Muscle layer of colon (tissue), 2 donors: ENCODE results near the gene ARPC4.

Source experiments
- H3K27ac ChIP-seq: one replicate; pipeline ENCODE4 v1.7.0; 2013; ENCODE audit warnings: low read depth, mild to moderate bottlenecking, low read length, moderate library complexity
- H3K27me3 ChIP-seq, 2 donors: one replicate each; pipeline ENCODE4 v1.7.0; 2013; ENCODE audit warnings: low read length in 2 of 2, mild to moderate bottlenecking in 2 of 2; ENCODE audit not compliant: insufficient read depth in 2 of 2, control insufficient read depth in 1 of 2
- H3K36me3 ChIP-seq: one replicate; pipeline ENCODE4 v1.7.0; 2013; ENCODE audit warnings: mild to moderate bottlenecking, low read length; ENCODE audit not compliant: insufficient read depth
- H3K4me1 ChIP-seq: one replicate; pipeline ENCODE4 v1.7.0; 2013; ENCODE audit warnings: mild to moderate bottlenecking, low read length; ENCODE audit not compliant: insufficient read depth
- H3K4me3 ChIP-seq, 2 donors: one replicate each; pipeline ENCODE4 v1.7.0; 2013; ENCODE audit warnings: low read length in 2 of 2, low read depth in 1 of 2, mild to moderate bottlenecking in 1 of 2, moderate library complexity in 1 of 2
- H3K9ac ChIP-seq: one replicate; pipeline ENCODE4 v1.7.0; 2013; ENCODE audit warnings: low read length
- H3K9me3 ChIP-seq: one replicate; pipeline ENCODE4 v1.7.0; 2013; ENCODE audit warnings: mild to moderate bottlenecking, low read length
- donor health status: abdominal sarcoma.
- donor health status: Adenocarcinoma of cecum.

The ARPC4 gene

DNA sequence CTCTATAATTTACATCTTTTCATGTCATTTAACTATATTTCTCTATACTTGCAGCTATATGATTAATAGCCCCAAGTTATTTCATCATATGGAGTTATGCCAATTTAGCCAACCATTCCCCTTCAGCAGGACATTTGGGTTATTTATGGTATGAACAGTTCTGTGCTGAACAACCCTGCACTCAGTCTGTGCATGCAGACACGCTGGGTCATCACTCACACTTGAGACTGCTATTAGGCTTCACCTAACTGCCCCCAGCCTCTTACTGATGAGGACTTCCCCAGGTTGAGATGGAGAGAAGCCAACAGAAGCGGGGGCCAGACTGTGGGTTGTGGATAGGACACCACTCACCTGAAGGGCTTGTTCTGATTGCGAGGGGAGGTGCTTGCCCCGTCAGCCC is 7.9 kb upstream of the ARPC4 start:
- H3K27ac ChIP-seq, result no peak overlapping the region
- no peak overlapping the region for H3K4me3 ChIP-seq
- no peaks in the 10 kb centered on the region for H3K9me3 ChIP-seq
- peaks cover 70% of the 10 kb centered on the region for H3K36me3 ChIP-seq
- H3K9ac ChIP-seq, result no peak overlapping the region
- H3K27me3 ChIP-seq, result no peaks in the 10 kb centered on the region
- no peaks in the 10 kb centered on the region for H3K4me1 ChIP-seq

DNA sequence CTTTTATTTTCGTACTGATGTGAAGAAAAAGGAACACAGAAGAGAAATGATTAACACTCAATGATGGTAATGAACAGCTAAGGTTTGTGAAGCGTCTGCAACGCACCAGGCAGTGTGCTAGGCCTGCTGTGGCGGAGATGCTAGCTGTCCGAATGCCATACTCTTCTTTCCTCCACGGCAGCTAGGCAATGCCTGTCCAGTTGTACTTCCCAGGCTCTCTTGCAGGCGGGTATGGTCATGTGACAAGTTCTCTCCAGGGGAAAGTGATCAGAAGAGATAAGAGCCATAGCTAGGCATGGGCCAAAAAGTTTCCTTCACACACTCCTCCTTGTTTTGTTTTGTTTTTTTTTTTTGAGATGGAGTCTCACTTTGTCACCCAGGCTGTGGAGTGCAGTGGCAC is 7.3 kb upstream of the ARPC4 start:
- H3K9ac ChIP-seq, result no peak overlapping the region
- no peak overlapping the region for H3K4me3 ChIP-seq
- peaks cover 2% of the 10 kb centered on the region for H3K4me1 ChIP-seq
- H3K36me3 ChIP-seq, result peaks cover 69% of the 10 kb centered on the region
- no peak overlapping the region for H3K27ac ChIP-seq
- H3K9me3 ChIP-seq, result no peaks in the 10 kb centered on the region
- H3K27me3 ChIP-seq, result no peaks in the 10 kb centered on the region

- H3K4me3 ChIP-seq, result no peak overlapping the region
- peaks cover 71% of the 10 kb centered on the region for H3K36me3 ChIP-seq
- H3K27me3 ChIP-seq, result no peaks in the 10 kb centered on the region
- no peaks in the 10 kb centered on the region for H3K9me3 ChIP-seq
- H3K9ac ChIP-seq, result no peak overlapping the region
- peaks cover 9% of the 10 kb centered on the region for H3K4me1 ChIP-seq
- H3K27ac ChIP-seq, result no peak overlapping the region
Observed at GRCh38 chr3:9786209-9786739, 6.6 kb upstream of the ARPC4 start.

DNA sequence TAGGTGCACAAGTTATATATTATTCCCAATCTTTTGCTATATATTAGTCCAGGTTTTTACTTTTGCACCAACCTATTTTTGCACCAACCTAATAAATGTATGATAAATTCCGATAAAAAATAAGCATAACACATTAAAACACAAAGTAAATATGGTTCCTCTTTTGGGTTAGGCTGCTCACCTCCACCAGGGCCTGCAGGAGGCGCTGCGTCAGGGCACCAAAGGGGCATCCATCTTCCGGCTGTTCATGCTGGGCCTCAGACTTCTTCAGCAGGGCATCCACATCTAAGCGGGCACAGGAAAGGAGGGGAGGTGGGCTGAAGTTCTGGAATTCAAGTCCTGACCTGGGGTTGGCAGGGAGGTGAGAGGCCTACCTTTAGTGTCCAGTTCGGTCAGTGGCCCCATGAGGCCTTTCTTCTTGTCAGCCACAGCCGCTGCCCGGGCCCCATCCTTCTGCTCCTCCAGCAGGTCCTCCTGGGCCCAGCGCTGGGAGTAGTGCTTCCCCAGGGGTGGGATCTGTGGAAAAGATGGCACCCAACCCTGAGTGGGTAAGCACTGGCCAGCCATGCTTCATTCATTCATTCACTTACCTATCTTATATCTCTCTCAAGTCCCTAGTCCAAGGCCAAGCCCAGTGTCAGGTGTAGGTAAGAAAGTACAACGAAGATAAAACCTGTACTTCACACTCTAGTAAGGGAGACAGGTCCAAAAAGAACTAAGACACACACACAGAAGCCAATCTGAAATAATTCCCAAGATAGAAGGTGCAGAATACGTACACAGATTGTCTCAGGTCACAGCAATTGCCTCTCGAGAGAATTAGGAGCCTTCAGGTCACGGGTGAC is 5.8 kb upstream of the ARPC4 start:
- Histone ChIP-seq H3K4me1 (peaks cover 15% of the 10 kb centered on the region), H3K9me3 (no peaks in the 10 kb centered on the region), H3K36me3 (peaks cover 68% of the 10 kb centered on the region), H3K9ac (no peak overlapping the region), H3K4me3 (no peak overlapping the region), H3K27me3 (no peaks in the 10 kb centered on the region), H3K27ac (no peak overlapping the region)

GRCh38 chr3:9787714-9788113 is 5.2 kb upstream of the ARPC4 start:
- H3K27me3 ChIP-seq, result no peaks in the 10 kb centered on the region
- H3K36me3 ChIP-seq, result peaks cover 61% of the 10 kb centered on the region
- H3K9ac ChIP-seq, result no peak overlapping the region
- H3K9me3 ChIP-seq, result no peaks in the 10 kb centered on the region
- H3K27ac ChIP-seq, result no peak overlapping the region
- H3K4me3 ChIP-seq, result no peak overlapping the region
- peaks cover 15% of the 10 kb centered on the region for H3K4me1 ChIP-seq

- Histone ChIP-seq H3K9ac (no peak overlapping the region), H3K9me3 (no peaks in the 10 kb centered on the region), H3K27me3 (no peaks in the 10 kb centered on the region), H3K4me3 (no peak overlapping the region), H3K36me3 (peaks cover 55% of the 10 kb centered on the region), H3K4me1 (peaks cover 32% of the 10 kb centered on the region), H3K27ac (no peak overlapping the region)
Observed at GRCh38 chr3:9791127-9791526, 1.8 kb upstream of the ARPC4 start.

DNA sequence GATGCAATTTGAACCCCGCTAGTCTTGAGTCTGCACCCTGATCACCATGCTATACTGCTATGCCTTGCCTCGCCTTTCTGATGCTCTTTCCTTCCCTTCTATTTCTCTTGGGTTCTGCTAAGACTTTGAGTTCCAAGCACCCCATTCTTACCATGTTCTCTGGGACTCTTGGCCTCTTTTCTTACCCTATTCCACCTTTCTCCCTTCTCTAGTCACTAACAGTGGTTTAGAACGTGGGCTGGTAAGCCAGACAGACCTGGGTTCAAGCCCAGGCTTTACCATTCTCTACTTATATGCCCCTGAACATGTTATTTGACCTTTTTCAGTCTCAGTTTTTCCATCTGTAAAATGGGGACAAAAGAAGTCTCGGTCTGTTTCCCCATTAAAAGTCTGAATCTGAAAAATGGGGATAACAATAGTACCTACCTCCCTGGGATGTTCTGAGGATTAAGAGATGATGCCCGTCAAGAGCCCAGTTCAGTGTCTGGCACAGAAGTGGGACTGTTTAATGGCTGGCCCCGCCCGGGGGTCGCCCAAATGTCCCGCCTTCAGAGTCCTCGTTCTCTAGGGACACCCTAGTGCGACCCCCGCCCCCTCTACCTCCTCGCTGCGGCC is 985 bp upstream of the ARPC4 start:
- Histone ChIP-seq H3K36me3 (peaks cover 48% of the 10 kb centered on the region), H3K27me3 (no peaks in the 10 kb centered on the region), H3K9me3 (no peaks in the 10 kb centered on the region), H3K9ac (peak overlapping the region; percentile 87), H3K4me3 (peak overlapping the region; percentile 60 to 93), H3K27ac (peak overlapping the region; percentile 95), H3K4me1 (peaks cover 33% of the 10 kb centered on the region)

DNA sequence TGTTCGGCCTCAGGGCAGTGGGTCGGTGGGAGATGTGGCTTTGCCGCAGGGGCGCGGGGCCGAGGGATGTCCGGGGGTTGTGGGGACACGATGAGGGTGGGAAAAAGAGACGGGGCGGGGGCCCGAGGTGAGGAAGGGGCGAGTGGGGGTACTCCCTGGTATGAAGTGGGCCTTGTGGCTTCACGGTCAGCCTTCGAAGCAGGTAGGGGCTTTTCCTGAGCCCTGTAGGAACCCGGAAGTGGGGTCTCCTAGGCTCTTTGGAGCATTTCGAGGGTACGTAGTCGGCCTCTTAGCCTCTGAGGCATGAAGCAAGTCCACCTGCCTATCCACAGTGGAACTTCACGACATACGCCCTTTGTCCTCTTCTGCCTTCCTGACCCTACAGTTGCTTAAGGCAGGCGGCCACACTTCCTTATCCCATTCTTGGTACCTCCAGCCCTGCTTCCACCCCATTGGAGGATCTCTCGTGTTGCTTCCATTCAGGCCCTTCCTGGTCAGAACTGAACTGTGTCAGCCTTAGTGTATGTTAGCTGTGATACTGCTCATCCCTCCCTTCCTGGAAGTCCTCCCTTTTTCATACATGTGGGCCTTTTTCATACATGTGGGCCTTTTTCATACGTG is 389 bp downstream of the ARPC4 start:
- H3K36me3 ChIP-seq, result peaks cover 51% of the 10 kb centered on the region
- no peaks in the 10 kb centered on the region for H3K9me3 ChIP-seq
- peak overlapping the region; percentile 87 for H3K9ac ChIP-seq
- H3K27ac ChIP-seq, result peak overlapping the region; percentile 95
- H3K4me3 ChIP-seq, result peak overlapping the region; percentile 60 to 93
- H3K4me1 ChIP-seq, result peaks cover 37% of the 10 kb centered on the region
- H3K27me3 ChIP-seq, result no peaks in the 10 kb centered on the region

DNA sequence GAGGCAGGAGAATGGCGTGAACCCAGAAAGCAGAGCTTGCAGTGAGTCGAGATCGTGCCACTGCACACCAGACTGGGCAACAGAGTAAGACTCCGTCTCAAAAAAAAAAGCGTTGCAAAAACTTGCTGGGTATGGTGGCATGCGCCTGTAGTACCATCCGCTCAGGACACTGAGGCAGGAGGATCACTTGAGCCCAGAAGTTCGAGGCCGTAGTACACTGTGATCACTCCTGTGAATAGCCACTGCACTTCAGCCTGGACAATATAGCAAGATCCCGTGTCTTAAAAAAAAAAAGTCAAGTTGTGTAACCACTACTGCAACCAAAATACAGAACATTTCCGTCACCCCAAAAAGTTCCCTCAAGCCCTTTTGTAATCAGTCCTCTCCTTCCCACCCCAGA is 1.5 kb downstream of the ARPC4 start:
- Histone ChIP-seq H3K9ac (no peak overlapping the region), H3K36me3 (peaks cover 53% of the 10 kb centered on the region), H3K27me3 (no peaks in the 10 kb centered on the region), H3K4me1 (peaks cover 37% of the 10 kb centered on the region), H3K27ac (no peak overlapping the region), H3K4me3 (no peak overlapping the region), H3K9me3 (no peaks in the 10 kb centered on the region)

GRCh38 chr3:9795207-9795606 is 2.3 kb downstream of the ARPC4 start:
- Histone ChIP-seq H3K27me3 (no peaks in the 10 kb centered on the region), H3K4me3 (no peak overlapping the region), H3K36me3 (peaks cover 53% of the 10 kb centered on the region), H3K9me3 (no peaks in the 10 kb centered on the region), H3K27ac (no peak overlapping the region), H3K4me1 (peaks cover 37% of the 10 kb centered on the region), H3K9ac (no peak overlapping the region)

DNA sequence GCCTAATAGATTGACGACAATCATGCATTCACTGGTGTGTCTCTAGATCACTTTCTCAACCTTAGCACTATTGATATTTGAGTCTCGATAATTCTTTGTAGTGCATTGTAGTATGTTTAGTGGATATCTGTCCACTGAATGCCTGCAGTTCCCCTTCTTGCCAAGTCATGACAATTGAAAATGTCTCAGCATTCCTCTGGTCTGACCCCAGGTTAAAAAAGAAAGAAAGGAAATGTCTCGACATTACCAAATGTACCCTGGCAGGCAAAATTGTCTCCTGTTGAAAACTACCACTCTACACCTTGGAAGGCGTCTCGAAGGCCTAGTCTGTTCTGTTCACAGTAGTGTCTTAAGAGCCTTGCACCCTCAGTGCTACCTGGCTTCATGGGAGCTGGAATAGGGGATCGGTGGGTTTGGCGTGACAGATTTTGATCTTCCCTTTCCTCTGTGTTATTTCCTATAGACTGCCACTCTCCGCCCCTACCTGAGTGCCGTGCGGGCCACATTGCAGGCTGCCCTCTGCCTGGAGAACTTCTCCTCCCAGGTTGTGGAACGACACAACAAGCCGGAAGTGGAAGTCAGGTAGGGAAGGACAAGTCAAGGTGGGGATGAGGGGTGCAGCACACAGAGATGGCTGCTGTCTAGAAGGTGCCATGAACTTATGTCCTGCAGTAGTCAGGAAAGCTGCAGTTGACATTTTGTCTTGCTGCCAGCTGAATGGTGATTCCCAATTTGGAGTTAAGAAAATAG is 4.5 kb downstream of the ARPC4 start:
- H3K4me1 ChIP-seq, result peaks cover 22% of the 10 kb centered on the region
- no peaks in the 10 kb centered on the region for H3K9me3 ChIP-seq
- H3K27ac ChIP-seq, result no peak overlapping the region
- peaks cover 59% of the 10 kb centered on the region for H3K36me3 ChIP-seq
- H3K4me3 ChIP-seq, result no peak overlapping the region
- H3K27me3 ChIP-seq, result no peaks in the 10 kb centered on the region
- H3K9ac ChIP-seq, result no peak overlapping the region
